B cell (primary cell): ENCODE measurements around the gene FLNB. TPM values are rescaled to one million over a fixed set of nuclear protein-coding genes. Genes with fewer than 3 reads are reported as not detected.

Experiments
- ATAC-seq: fragments of 200-7000 bp; cut with Tn5 transposase; one replicate; pipeline ENCODE4 v1.10.0; 2021; ENCODE audit warnings: low read depth, mild to moderate bottlenecking, moderate number of reproducible peaks, moderate library complexity
- CTCF ChIA-PET: fragments of 350-600 bp; sonication (Branson Sonifier 250); formaldehyde crosslinking; loops from one replicate; lab custom pipeline; 2021; ENCODE audit warnings: antibody characterized with exemption, inconsistent platforms; lab: Charles Lee
- POLR2A ChIA-PET: fragments of 350-600 bp; sonication (Branson Sonifier 250); formaldehyde crosslinking; loops from one replicate; lab custom pipeline; 2021; ENCODE audit warnings: antibody characterized with exemption; lab: Charles Lee
- DNase-seq: peaks from one replicate; pipeline ENCODE4 v3.0.0; 2013
- H2AFZ ChIP-seq: 2 replicates; pipeline ENCODE4 v1.6.1; 2012; ENCODE audit warnings: mild to moderate bottlenecking, low read depth, low read length; ENCODE audit not compliant: insufficient read depth, poor library complexity, severe bottlenecking
- H3K27ac ChIP-seq, 2 donors: 1 replicate in 1 of 2; 2 replicates in 1 of 2; pipeline ENCODE4 v1.5.1; 2012 to 2013; ENCODE audit warnings: low read length in 2 of 2, mild to moderate bottlenecking in 2 of 2, moderate library complexity in 1 of 2
- H3K27me3 ChIP-seq, 4 experiments: fragments of 200-600 bp in 1 of 4; sonication (generic) in 1 of 4; replicated peaks in 1 of 4; 1 replicate in 2 of 4; 2 replicates in 2 of 4; pipeline versions ENCODE4 v1.6.1 to v1.7.0; 2013 to 2016; ENCODE audit warnings: low read length in 3 of 4, mild to moderate bottlenecking in 2 of 4, mixed read lengths in 1 of 4, moderate library complexity in 1 of 4; ENCODE audit not compliant: insufficient read depth in 4 of 4, control insufficient read depth in 3 of 4; ENCODE audit errors: control extremely low read depth in 1 of 4
- H3K36me3 ChIP-seq, 2 experiments: replicated peaks in 1 of 2; 1 replicate in 1 of 2; 2 replicates in 1 of 2; pipeline versions ENCODE4 v1.6.1 to v1.7.1; 2013; ENCODE audit warnings: low read length in 1 of 2; ENCODE audit not compliant: insufficient read depth in 2 of 2, control insufficient read depth in 1 of 2; ENCODE audit errors: control extremely low read depth in 1 of 2, extremely low read depth in 1 of 2
- H3K4me1 ChIP-seq, 2 donors: fragments of 200-600 bp in 1 of 2; sonication (generic) in 1 of 2; 1 replicate in 1 of 2; 2 replicates in 1 of 2; pipeline versions ENCODE4 v1.5.1 to v1.6.1; 2013 to 2017; ENCODE audit warnings: low read length in 2 of 2; ENCODE audit not compliant: control insufficient read depth in 2 of 2, insufficient read depth in 2 of 2
- H3K4me2 ChIP-seq: replicated peaks from 2 replicates; pipeline ENCODE3; 2012; ENCODE audit warnings: mild to moderate bottlenecking, low read depth, low read length; ENCODE audit not compliant: poor library complexity, severe bottlenecking
- H3K4me3 ChIP-seq, 5 experiments: fragments of 200-600 bp in 1 of 5; sonication (generic) in 1 of 5; 1 replicate in 3 of 5; 2 replicates in 2 of 5; pipeline versions ENCODE4 v1.5.1 to v1.7.0; 2011 to 2016; ENCODE audit warnings: low read length in 4 of 5, mild to moderate bottlenecking in 4 of 5, low read depth in 2 of 5, control low read depth in 1 of 5, moderate library complexity in 1 of 5; ENCODE audit not compliant: insufficient read depth in 1 of 5; ENCODE audit errors: control extremely low read depth in 1 of 5, extremely low read depth in 1 of 5
- H3K79me2 ChIP-seq: fragments of 200-600 bp; sonication (generic); one replicate; pipeline ENCODE4 v1.6.0; 2016; ENCODE audit warnings: low read length; ENCODE audit not compliant: control insufficient read depth, insufficient read depth
- H3K9ac ChIP-seq: fragments of 200-600 bp; sonication (generic); 2 replicates; pipeline ENCODE4 v1.6.1; 2017; ENCODE audit warnings: mild to moderate bottlenecking, low read length, moderate library complexity
- H3K9me3 ChIP-seq, 3 donors: one replicate each; pipeline versions ENCODE4 v1.6.1 to v1.7.1; 2013; ENCODE audit warnings: low read length in 2 of 3; ENCODE audit not compliant: control insufficient read depth in 2 of 3, insufficient read depth in 1 of 3; ENCODE audit errors: control extremely low read depth in 1 of 3
- H4K20me1 ChIP-seq: 2 replicates; pipeline ENCODE4 v1.6.0; 2012; ENCODE audit warnings: mild to moderate bottlenecking, low read length; ENCODE audit not compliant: insufficient read depth, control insufficient read depth, poor library complexity, severe bottlenecking
- H3K27ac Mint-ChIP-seq: one replicate; pipeline ENCODE4 v1.8.0; 2021; ENCODE audit warnings: mixed read lengths
- H3K27me3 Mint-ChIP-seq: one replicate; pipeline ENCODE4 v1.8.0; 2021; ENCODE audit warnings: mixed read lengths
- H3K4me1 Mint-ChIP-seq: one replicate; pipeline ENCODE4 v1.8.0; 2021; ENCODE audit warnings: mixed read lengths
- H3K4me3 Mint-ChIP-seq: one replicate; pipeline ENCODE4 v1.8.0; 2021; ENCODE audit warnings: mixed read lengths
- H3K9me3 Mint-ChIP-seq: one replicate; pipeline ENCODE4 v1.8.0; 2022; ENCODE audit warnings: mixed read lengths; ENCODE audit not compliant: insufficient read depth
- CTCF ChIP-seq: fragments of 200-600 bp; IDR thresholded peaks from one replicate; pipeline ENCODE4 v1.8.0; 2022; ENCODE audit warnings: antibody characterized with exemption, mild to moderate bottlenecking
- EZH2 ChIP-seq: IDR thresholded peaks from 2 replicates; pipeline ENCODE4 v1.6.1; 2012; ENCODE audit warnings: borderline replicate concordance, low read depth, mild to moderate bottlenecking, moderate library complexity, low read length; ENCODE audit not compliant: insufficient read depth, poor library complexity, severe bottlenecking
- WGBS: methylation state at CpG from one replicate; pipeline ENCODE4 v1.1.5; 2013; ENCODE audit warnings: missing lambda C conversion rate; ENCODE audit not compliant: insufficient coverage; 5-methylcytosine and 5-hydroxymethylcytosine counted together
- intact Hi-C: fragments of 100-400 bp; cut with micrococcal nuclease; formaldehyde crosslinking; loops from one replicate; pipeline ENCODE4 v1.10.0; 2022
- polyA plus RNA-seq: library from polyadenylated mRNA; depleted of rRNA; stranded (reverse); fragments of >200 nt; gene quantifications from 2 replicates; pipeline ENCODE4 v1.2.3, GENCODE V29; 2012
- total RNA-seq, 2 donors: library from RNA; stranded (reverse); fragments of 120-200 nt in 1 of 2; gene quantifications; 1 replicate in 1 of 2; 2 replicates in 1 of 2; pipeline versions ENCODE4 v1.2.3 to v1.2.4, GENCODE V29; 2013 to 2022

Gene FLNB
- total and polyA plus RNA-seq, 2 donors (not counting 1 experiment from before 2014, with no cell fraction given): 25.5 to 28.3 TPM

DNA sequence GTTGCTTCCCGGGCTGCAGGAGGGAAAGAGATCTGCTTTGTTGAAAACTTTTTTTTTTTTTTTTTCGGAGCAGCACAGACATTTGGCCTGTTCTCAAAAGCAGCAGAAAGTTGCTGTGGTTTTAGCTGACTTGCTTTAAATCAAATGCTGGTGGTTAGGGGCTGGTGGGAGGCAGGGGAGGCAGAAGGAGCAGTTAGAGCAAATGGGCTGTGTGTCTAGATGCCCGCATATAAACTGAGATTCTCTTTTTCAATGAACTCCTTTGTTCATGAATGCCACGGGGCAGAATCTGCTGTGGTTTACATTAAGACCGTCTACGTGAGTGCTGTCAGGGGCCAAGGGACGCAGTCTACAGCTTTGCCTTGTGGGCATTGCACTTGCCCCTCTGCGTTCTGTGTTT lies 95.9 kb downstream of the FLNB start:
- H2AFZ ChIP-seq: no peak overlapping the region
- ChIA-PET CTCF (no interaction called here), POLR2A (no interaction called here)
- H3K4me3 Mint-ChIP-seq: no peak overlapping the region
- H3K36me3 ChIP-seq: peaks cover 0 to 34% of the 10 kb centered on the region in 2 experiments
- H3K4me1 Mint-ChIP-seq: no peaks in the 10 kb centered on the region
- intact Hi-C loops: no loop called here
- no peak overlapping the region for H3K4me3 ChIP-seq
- H3K27me3 Mint-ChIP-seq: no peaks in the 10 kb centered on the region
- ATAC-seq (no peak), DNase-seq (no peak)
- H3K79me2 ChIP-seq: no peaks in the 10 kb centered on the region
- 99% methylated on average over 8 of the region's 8 CpGs for WGBS
- no peak overlapping the region for H3K27ac Mint-ChIP-seq
- H3K9me3 Mint-ChIP-seq: no peaks in the 10 kb centered on the region
- H3K9ac ChIP-seq: no peak overlapping the region
- H3K9me3 ChIP-seq: no peaks in the 10 kb centered on the region
- H4K20me1 ChIP-seq: no peaks in the 10 kb centered on the region
- no peaks in the 10 kb centered on the region for H3K4me1 ChIP-seq
- no peaks in the 10 kb centered on the region for H3K27me3 ChIP-seq
- no peak overlapping the region for H3K27ac ChIP-seq
- H3K4me2 ChIP-seq: no peak overlapping the region
- TF ChIP-seq EZH2 (no peak), CTCF (no peak)

- CTCF ChIA-PET: no interaction called here
Measured at GRCh38 chr3:58104712-58105111, 96.5 kb downstream of the FLNB start.

More at GRCh38 chr3:58104712-58105111, 96.5 kb downstream of the FLNB start:
- no peaks in the 10 kb centered on the region for H3K27me3 Mint-ChIP-seq
- Histone ChIP-seq H3K9me3 (no peaks in the 10 kb centered on the region), H2AFZ (no peak overlapping the region), H3K4me3 (no peak overlapping the region), H3K27ac (no peak overlapping the region), H3K9ac (no peak overlapping the region), H3K27me3 (no peaks in the 10 kb centered on the region), H3K4me2 (no peak overlapping the region), H4K20me1 (no peaks in the 10 kb centered on the region), H3K4me1 (no peaks in the 10 kb centered on the region), H3K36me3 (peaks cover 0 to 35% of the 10 kb centered on the region in 2 experiments), H3K79me2 (no peaks in the 10 kb centered on the region)
- no peak overlapping the region for H3K27ac Mint-ChIP-seq
- no peak for DNase-seq
- no peak overlapping the region for H3K4me3 Mint-ChIP-seq
- no peak for ATAC-seq
- intact Hi-C loops: no loop called here
- H3K4me1 Mint-ChIP-seq: no peaks in the 10 kb centered on the region
- WGBS: 100% methylated on average over 1 of the region's 2 CpGs
- H3K9me3 Mint-ChIP-seq: no peaks in the 10 kb centered on the region
- POLR2A ChIA-PET: no interaction called here
- TF ChIP-seq EZH2 (no peak), CTCF (no peak)
